OCI-LY3 (cell line): ENCODE results near the gene TCF7.

Experiments
- H2AFZ ChIP-seq: fragments of 200-600, 300-600 bp; shearing (Covaris generic); 2 replicates; pipeline ENCODE4 v1.6.0; 2014; ENCODE audit warnings: antibody characterized with exemption, low read depth, low read length
- H3K27ac ChIP-seq: fragments of 200-600, 300-600 bp; sonication (generic); 2 replicates; pipeline ENCODE4 v1.5.1; 2014; ENCODE audit warnings: mild to moderate bottlenecking, low read length, moderate library complexity, mixed read lengths
- H3K27me3 ChIP-seq: fragments of 200-600, 300-600 bp; sonication (generic); 2 replicates; pipeline ENCODE4 v1.6.1; 2014; ENCODE audit warnings: low read depth, low read length, mixed read lengths
- H3K36me3 ChIP-seq: fragments of 200-600, 300-600 bp; sonication (generic); replicated peaks from 2 replicates; pipeline ENCODE3; 2014; ENCODE audit warnings: low read depth, low read length, mixed read lengths
- H3K4me1 ChIP-seq: fragments of 300-600, 200-600 bp; sonication (generic); 2 replicates; pipeline ENCODE4 v1.6.1; 2014; ENCODE audit warnings: low read length, mixed read lengths
- H3K4me2 ChIP-seq: fragments of 200-600, 300-600 bp; sonication (generic); 2 replicates; pipeline ENCODE4 v1.6.1; 2014; ENCODE audit warnings: low read length, mixed read lengths
- H3K4me3 ChIP-seq: fragments of 300-600, 200-600 bp; sonication (generic); 2 replicates; pipeline ENCODE4 v1.5.1; 2014; ENCODE audit warnings: antibody characterized with exemption, mild to moderate bottlenecking, low read length, moderate library complexity
- H3K79me2 ChIP-seq: fragments of 300-600, 200-600 bp; shearing (Covaris generic); 2 replicates; pipeline ENCODE4 v1.6.1; 2014; ENCODE audit warnings: mild to moderate bottlenecking, low read length, mixed read lengths
- H3K9ac ChIP-seq: fragments of 300-600, 200-600 bp; shearing (Covaris generic); 2 replicates; pipeline ENCODE4 v1.6.0; 2014; ENCODE audit warnings: mild to moderate bottlenecking, low read length, moderate library complexity
- H3K9me3 ChIP-seq: fragments of 200-600, 300-600 bp; shearing (Covaris generic); 2 replicates; pipeline ENCODE4 v1.6.1; 2014; ENCODE audit warnings: low read length, mixed read lengths; ENCODE audit not compliant: insufficient read depth
- H4K20me1 ChIP-seq: fragments of 200-600, 300-600 bp; sonication (generic); 2 replicates; pipeline ENCODE4 v1.6.1; 2016; ENCODE audit warnings: low read length, mixed read lengths; ENCODE audit not compliant: insufficient read depth
- EZH2phosphoT487 ChIP-seq: fragments of 200-600 bp; shearing (Covaris generic); IDR thresholded peaks from 2 replicates; pipeline ENCODE4 v1.6.1; 2018; ENCODE audit warnings: antibody characterized with exemption, mixed run types, low read depth
- TF ChIP-seq, protein P1 (sequence below): fragments of 200-600, 300-600 bp; sonication (generic); IDR thresholded peaks from 2 replicates; pipeline ENCODE4 v1.5.1; 2014; ENCODE audit warnings: antibody characterized with exemption, low read length, low read depth

Gene TCF7

DNA sequence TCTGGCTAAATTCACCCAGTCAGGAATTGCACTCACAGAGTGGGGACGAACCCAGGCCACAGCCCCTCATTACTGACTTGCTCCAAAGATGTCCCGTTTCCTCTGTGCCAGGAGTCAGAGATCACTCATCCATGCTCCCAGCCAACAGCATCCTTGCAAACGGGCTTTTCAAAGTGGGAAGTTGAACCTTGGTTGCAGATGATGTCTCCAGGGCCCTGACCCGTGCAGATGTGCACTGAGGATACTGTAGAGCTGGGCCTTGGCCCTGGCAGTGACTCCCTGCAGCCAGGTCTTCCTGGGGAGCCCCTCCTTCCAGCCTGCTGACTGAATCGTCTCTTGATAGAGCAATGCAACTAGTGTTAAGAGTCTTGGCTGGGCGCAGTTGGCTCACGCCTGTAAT is 22.3 kb downstream of the TCF7 start:
- Histone ChIP-seq H2AFZ (no peak overlapping the region), H4K20me1 (peaks cover 10% of the 10 kb centered on the region), H3K4me1 (peaks cover 43% of the 10 kb centered on the region), H3K9me3 (no peaks in the 10 kb centered on the region), H3K9ac (no peak overlapping the region), H3K79me2 (peaks cover 17% of the 10 kb centered on the region), H3K36me3 (peaks cover 17% of the 10 kb centered on the region), H3K27me3 (no peaks in the 10 kb centered on the region), H3K4me2 (no peak overlapping the region), H3K4me3 (no peak overlapping the region), H3K27ac (no peak overlapping the region)
- TF ChIP-seq, protein P1, sequence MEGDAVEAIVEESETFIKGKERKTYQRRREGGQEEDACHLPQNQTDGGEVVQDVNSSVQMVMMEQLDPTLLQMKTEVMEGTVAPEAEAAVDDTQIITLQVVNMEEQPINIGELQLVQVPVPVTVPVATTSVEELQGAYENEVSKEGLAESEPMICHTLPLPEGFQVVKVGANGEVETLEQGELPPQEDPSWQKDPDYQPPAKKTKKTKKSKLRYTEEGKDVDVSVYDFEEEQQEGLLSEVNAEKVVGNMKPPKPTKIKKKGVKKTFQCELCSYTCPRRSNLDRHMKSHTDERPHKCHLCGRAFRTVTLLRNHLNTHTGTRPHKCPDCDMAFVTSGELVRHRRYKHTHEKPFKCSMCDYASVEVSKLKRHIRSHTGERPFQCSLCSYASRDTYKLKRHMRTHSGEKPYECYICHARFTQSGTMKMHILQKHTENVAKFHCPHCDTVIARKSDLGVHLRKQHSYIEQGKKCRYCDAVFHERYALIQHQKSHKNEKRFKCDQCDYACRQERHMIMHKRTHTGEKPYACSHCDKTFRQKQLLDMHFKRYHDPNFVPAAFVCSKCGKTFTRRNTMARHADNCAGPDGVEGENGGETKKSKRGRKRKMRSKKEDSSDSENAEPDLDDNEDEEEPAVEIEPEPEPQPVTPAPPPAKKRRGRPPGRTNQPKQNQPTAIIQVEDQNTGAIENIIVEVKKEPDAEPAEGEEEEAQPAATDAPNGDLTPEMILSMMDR, result no peak
- no peak for TF ChIP-seq EZH2phosphoT487

GRCh38 chr5:134138416-134139376 is 24.2 kb downstream of the TCF7 start:
- peak overlapping the region; percentile 76 for H3K27ac ChIP-seq
- no peaks in the 10 kb centered on the region for H3K27me3 ChIP-seq
- H3K36me3 ChIP-seq, result peaks cover 17% of the 10 kb centered on the region
- peak overlapping the region; percentile 64 for H3K4me3 ChIP-seq
- H3K4me1 ChIP-seq, result peaks cover 43% of the 10 kb centered on the region
- H3K9ac ChIP-seq, result peak overlapping the region; percentile 49; the same call in 1 of the 2 replicates
- peaks cover 10% of the 10 kb centered on the region for H4K20me1 ChIP-seq
- no peak for TF ChIP-seq EZH2phosphoT487
- TF ChIP-seq, protein P1, result no peak
- H2AFZ ChIP-seq, result no peak overlapping the region
- peaks cover 17% of the 10 kb centered on the region for H3K79me2 ChIP-seq
- H3K9me3 ChIP-seq, result no peaks in the 10 kb centered on the region
- H3K4me2 ChIP-seq, result peak overlapping the region; percentile 94

DNA sequence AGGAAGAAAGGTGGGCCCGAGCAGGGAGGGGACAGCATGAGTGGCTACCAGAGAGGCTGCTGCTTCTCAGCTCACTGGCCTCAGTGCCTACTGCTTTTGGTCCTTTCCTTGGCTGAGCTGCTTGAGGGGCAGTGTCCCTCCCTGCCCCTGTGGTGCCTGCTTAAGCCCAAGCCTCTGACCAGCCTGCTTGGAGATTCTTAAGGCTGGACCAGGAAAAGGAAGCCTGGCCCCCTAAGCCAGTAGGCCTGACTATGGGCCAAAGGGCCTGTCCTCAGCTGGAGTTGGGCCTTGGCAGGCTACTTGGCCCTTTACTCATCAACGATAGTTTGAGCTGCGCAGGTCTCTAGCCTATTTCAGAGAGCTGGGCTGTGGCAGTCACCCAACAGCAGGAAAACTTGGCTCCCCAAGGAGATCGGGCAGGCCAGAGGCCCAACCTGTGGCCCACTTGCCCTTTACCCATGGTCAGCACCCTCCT is 24.9 kb downstream of the TCF7 start:
- no peak overlapping the region for H3K4me3 ChIP-seq
- no peaks in the 10 kb centered on the region for H3K9me3 ChIP-seq
- H4K20me1 ChIP-seq, result peaks cover 10% of the 10 kb centered on the region
- peaks cover 21% of the 10 kb centered on the region for H3K36me3 ChIP-seq
- H3K27me3 ChIP-seq, result no peaks in the 10 kb centered on the region
- peak overlapping the region; percentile 94 for H3K4me2 ChIP-seq
- peaks cover 17% of the 10 kb centered on the region for H3K79me2 ChIP-seq
- peak overlapping the region; percentile 24; the same call in 1 of the 2 replicates for H3K9ac ChIP-seq
- H2AFZ ChIP-seq, result no peak overlapping the region
- H3K4me1 ChIP-seq, result peaks cover 43% of the 10 kb centered on the region
- no peak for TF ChIP-seq EZH2phosphoT487
- TF ChIP-seq, protein P1, result no peak
- H3K27ac ChIP-seq, result no peak overlapping the region

- no peak overlapping the region for H3K4me2 ChIP-seq
- H3K36me3 ChIP-seq, result peaks cover 24% of the 10 kb centered on the region
- H3K27me3 ChIP-seq, result no peaks in the 10 kb centered on the region
- peaks cover 10% of the 10 kb centered on the region for H4K20me1 ChIP-seq
- no peaks in the 10 kb centered on the region for H3K9me3 ChIP-seq
- no peak overlapping the region for H3K9ac ChIP-seq
- TF ChIP-seq, protein P1, result no peak
- no peak for TF ChIP-seq EZH2phosphoT487
- H3K4me3 ChIP-seq, result no peak overlapping the region
- H2AFZ ChIP-seq, result no peak overlapping the region
- H3K79me2 ChIP-seq, result peaks cover 17% of the 10 kb centered on the region
- H3K4me1 ChIP-seq, result peaks cover 43% of the 10 kb centered on the region
- H3K27ac ChIP-seq, result no peak overlapping the region
These were observed 25.5 kb downstream of the TCF7 start for GRCh38 chr5:134139891-134140469.
